Measurements from ENCODE around the gene NPLOC4.

DNA sequence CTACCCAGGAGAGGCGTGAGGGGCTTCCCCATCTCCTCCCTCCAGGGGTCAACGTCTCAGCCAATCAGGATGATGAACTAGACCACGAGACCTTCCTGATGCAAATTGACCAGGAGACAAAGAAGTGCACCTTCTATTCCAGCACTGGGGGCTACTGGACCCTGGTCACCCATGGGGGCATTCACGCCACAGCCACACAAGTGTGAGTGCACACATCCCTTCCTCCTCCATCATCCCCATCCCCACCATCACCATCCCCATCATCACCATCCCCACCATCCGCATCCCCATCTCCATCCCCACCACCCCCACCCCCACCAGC lies 101.9 kb downstream of the NPLOC4 start:
- TF ChIP-seq, protein P1, sequence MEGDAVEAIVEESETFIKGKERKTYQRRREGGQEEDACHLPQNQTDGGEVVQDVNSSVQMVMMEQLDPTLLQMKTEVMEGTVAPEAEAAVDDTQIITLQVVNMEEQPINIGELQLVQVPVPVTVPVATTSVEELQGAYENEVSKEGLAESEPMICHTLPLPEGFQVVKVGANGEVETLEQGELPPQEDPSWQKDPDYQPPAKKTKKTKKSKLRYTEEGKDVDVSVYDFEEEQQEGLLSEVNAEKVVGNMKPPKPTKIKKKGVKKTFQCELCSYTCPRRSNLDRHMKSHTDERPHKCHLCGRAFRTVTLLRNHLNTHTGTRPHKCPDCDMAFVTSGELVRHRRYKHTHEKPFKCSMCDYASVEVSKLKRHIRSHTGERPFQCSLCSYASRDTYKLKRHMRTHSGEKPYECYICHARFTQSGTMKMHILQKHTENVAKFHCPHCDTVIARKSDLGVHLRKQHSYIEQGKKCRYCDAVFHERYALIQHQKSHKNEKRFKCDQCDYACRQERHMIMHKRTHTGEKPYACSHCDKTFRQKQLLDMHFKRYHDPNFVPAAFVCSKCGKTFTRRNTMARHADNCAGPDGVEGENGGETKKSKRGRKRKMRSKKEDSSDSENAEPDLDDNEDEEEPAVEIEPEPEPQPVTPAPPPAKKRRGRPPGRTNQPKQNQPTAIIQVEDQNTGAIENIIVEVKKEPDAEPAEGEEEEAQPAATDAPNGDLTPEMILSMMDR (IDR thresholded peaks at IDR 0.05 in 4 of 5, conservative IDR thresholded peaks at IDR 0.05 in 1 of 5), result no peak
- TF ChIP-seq POLR2A (IDR thresholded peaks at IDR 0.05), result no peak

Measured in gastrocnemius medialis (tissue), 4 donors.